Esophagus squamous epithelium (tissue), 5 donors: ENCODE results near the gene PPP1R18. TPM values are rescaled to one million over a fixed set of nuclear protein-coding genes. Genes with fewer than 3 reads are reported as not detected.

ENCODE experiments used
- DNase-seq: peaks from one replicate; lab custom pipeline; 2025; lab: John Stamatoyannopoulos, UW
- H3K27ac ChIP-seq, 4 donors: fragments of 200-600 bp; sonication (generic); one replicate each; pipeline ENCODE4 v1.5.1; 2016 to 2019; ENCODE audit warnings: mild to moderate bottlenecking in 1 of 4
- H3K27me3 ChIP-seq, 4 donors: fragments of 200-600 bp; sonication (generic); 1 replicate in 3 of 4; 2 replicates in 1 of 4; pipeline versions ENCODE4 v1.5.1 to v1.6.0; 2017 to 2021; ENCODE audit warnings: antibody characterized with exemption in 1 of 4
- H3K36me3 ChIP-seq, 3 donors: fragments of 200-600 bp; sonication (generic); one replicate each; pipeline ENCODE4 v1.5.1; 2016 to 2019
- H3K4me1 ChIP-seq, 3 donors: fragments of 200-600 bp; sonication (generic); one replicate each; pipeline ENCODE4 v1.5.1; 2017 to 2019
- H3K4me3 ChIP-seq, 4 donors: fragments of 200-600 bp; sonication (generic); 1 replicate in 3 of 4; 2 replicates in 1 of 4; pipeline ENCODE4 v1.5.1; 2016 to 2019; ENCODE audit warnings: mild to moderate bottlenecking in 2 of 4, moderate library complexity in 1 of 4
- H3K9me3 ChIP-seq, 3 donors: fragments of 200-600 bp; sonication (generic); one replicate each; pipeline ENCODE4 v1.5.1; 2016 to 2019
- CTCF ChIP-seq, 6 experiments: fragments of 450-650 bp in 4 of 6; fragments of 200-600 bp in 2 of 6; sonication (generic) in 2 of 6; IDR thresholded peaks; one replicate each; pipeline ENCODE4 v1.5.1; 2016 to 2019; ENCODE audit warnings: antibody characterized with exemption in 6 of 6, mild to moderate bottlenecking in 4 of 6, moderate library complexity in 4 of 6
- POLR2A ChIP-seq, 4 donors: fragments of 450-650 bp; IDR thresholded peaks; one replicate each; pipeline ENCODE4 v1.6.1; 2017; ENCODE audit warnings: antibody characterized with exemption in 4 of 4, mild to moderate bottlenecking in 4 of 4, moderate library complexity in 3 of 4
- WGBS, 2 donors: methylation state at CpG; one replicate each; pipeline ENCODE4 v1.1.5; 2018; 5-methylcytosine and 5-hydroxymethylcytosine counted together
- intact Hi-C: fragments of 100-400 bp; cut with DNase I; formaldehyde crosslinking; loops from one replicate; pipeline ENCODE4 v1.15.0; 2022
- total RNA-seq, 4 donors: library from RNA; depleted of rRNA; stranded (reverse); fragments of >200 nt; gene quantifications; one replicate each; pipeline ENCODE4 v1.1.0, GENCODE V29; 2016
- donor health status: DM: yes; HTN: yes; CAD: no.

Gene PPP1R18, protein sequence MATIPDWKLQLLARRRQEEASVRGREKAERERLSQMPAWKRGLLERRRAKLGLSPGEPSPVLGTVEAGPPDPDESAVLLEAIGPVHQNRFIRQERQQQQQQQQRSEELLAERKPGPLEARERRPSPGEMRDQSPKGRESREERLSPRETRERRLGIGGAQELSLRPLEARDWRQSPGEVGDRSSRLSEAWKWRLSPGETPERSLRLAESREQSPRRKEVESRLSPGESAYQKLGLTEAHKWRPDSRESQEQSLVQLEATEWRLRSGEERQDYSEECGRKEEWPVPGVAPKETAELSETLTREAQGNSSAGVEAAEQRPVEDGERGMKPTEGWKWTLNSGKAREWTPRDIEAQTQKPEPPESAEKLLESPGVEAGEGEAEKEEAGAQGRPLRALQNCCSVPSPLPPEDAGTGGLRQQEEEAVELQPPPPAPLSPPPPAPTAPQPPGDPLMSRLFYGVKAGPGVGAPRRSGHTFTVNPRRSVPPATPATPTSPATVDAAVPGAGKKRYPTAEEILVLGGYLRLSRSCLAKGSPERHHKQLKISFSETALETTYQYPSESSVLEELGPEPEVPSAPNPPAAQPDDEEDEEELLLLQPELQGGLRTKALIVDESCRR
- total RNA-seq: 10 to 100 TPM in 3 of 4 donors, 1 to 10 TPM in 1; 9.8 to 22.2 (median 17.4) TPM

GRCh38 chr6:30686009-30686907 lies at the start of gene PPP1R18:
Gene PPP1R18, minus strand, starts transcription at chr6:30686645. Its CDS starts 627 bp downstream, at chr6:30686018.
- TF ChIP-seq CTCF (IDR thresholded peaks at IDR 0.05) (no peak), POLR2A (IDR thresholded peaks at IDR 0.05) (peak in 2 of 4 donors; percentile 31 to 72)
- Histone ChIP-seq H3K27ac (peak within 1 kb of the TSS; percentile 96 to 99 (median 98)), H3K9me3 (no peaks in the 10 kb centered on the region), H3K4me3 (peak within 1 kb of the TSS; percentile 73 to 92 (median 82)), H3K36me3 (no peaks in the 10 kb centered on the region), H3K27me3 (no peaks in the 10 kb centered on the region), H3K4me1 (peaks cover 62 to 91% (median 63%) of the 10 kb centered on the region in 3 donors)
- peak; percentile 45 for DNase-seq
- 0 to 1% methylated on average over 11 to 23 of the region's 41 CpGs for WGBS, 2 donors
- intact Hi-C loops: loop anchor here (10.0 kb wide), 1 partner anchor 199 kb away; the partner anchor contains the start of gene DDR1

DNA sequence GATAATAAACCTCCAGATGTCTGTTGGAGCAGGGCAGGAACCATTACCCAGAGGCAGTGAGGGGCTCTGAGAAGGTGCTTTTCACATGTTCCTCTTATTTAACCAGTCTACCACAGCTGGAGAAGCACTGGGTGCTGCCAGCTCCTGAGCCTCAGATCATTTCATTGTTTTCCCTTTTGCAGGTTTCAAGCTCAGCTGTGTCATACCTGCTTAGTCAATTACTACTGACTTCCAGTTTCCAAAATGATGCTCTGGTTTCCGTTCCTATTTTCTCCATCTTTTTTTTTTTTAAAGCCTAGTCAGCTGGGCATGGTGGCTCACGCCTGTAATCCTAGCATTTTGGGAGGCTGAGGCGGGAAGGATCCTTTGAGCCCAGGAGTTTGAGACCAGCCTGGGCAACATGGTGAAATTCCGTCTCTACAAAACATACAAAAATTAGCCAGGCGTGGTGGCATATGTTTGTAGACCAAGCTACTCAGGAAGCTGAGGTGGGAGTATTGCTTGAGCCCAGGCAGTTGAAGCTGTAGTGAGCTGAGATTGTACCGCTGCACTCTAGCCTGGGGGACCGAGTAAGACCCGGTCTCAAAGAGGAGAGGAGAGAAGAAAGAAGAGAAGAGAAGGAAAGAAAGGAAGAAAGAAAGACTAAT lies 49.3 kb upstream of the PPP1R18 start:
- no peak overlapping the region for H3K27ac ChIP-seq
- no peak for DNase-seq
- no peaks in the 10 kb centered on the region for H3K9me3 ChIP-seq
- H3K36me3 ChIP-seq: peaks cover 8 to 98% (median 33%) of the 10 kb centered on the region in 3 donors
- H3K4me3 ChIP-seq: no peak overlapping the region
- no peaks in the 10 kb centered on the region for H3K27me3 ChIP-seq
- WGBS, 2 donors: 70 to 87% methylated on average over 7 of the region's 8 CpGs
- no peak for TF ChIP-seq POLR2A (IDR thresholded peaks at IDR 0.05)
- no peak for TF ChIP-seq CTCF (IDR thresholded peaks at IDR 0.05)
- intact Hi-C loops: no loop called here
- H3K4me1 ChIP-seq: peaks cover 4 to 64% (median 23%) of the 10 kb centered on the region in 3 donors

DNA sequence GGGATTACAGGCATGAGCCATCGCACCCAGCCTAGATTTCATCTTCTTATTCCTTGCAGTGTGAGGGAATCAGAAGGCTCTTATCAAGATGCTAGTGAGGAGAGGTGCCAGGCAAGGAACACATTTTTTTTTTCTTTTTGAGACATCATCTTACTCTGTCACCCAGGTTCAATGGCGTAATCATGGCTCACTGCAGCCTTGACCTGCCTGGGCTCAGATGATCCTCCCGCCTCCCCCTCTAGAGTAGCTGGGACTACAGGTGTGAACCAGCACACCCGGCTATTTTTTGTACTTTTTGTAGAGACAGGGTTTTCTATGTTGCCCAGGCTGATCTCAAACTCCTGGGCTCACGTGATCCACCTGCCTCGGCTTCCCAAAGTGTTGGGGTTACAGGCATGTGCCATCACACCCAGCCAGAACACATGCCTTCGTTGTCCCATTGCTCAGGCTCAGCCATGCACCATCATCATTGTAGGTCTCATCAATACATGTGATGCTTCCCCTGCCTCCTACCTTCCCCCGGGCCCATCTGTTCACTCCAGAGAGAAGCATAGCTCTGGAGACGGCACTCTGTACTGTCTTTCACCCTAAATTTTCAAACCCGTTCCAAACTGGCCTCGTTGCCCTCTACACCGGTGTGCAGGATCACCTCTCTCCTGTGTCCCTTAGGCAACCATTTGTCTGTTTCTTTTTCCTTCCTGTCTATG lies 45.9 kb upstream of the PPP1R18 start:
- Histone ChIP-seq H3K27me3 (no peaks in the 10 kb centered on the region), H3K4me3 (no peak overlapping the region), H3K36me3 (peaks cover 15 to 98% (median 39%) of the 10 kb centered on the region in 3 donors), H3K4me1 (peaks cover 0 to 46% (median 10%) of the 10 kb centered on the region in 3 donors), H3K27ac (no peak overlapping the region), H3K9me3 (no peaks in the 10 kb centered on the region)
- WGBS, 2 donors: 88 to 91% methylated on average over 11 to 12 of the region's 12 CpGs
- no peak for TF ChIP-seq CTCF (IDR thresholded peaks at IDR 0.05)
- TF ChIP-seq POLR2A (IDR thresholded peaks at IDR 0.05): no peak
- intact Hi-C loops: no loop called here
- DNase-seq: no peak

GRCh38 chr6:30730601-30731435 lies 44.4 kb upstream of the PPP1R18 start:
- peak overlapping the region; percentile 32 to 64 (median 54) for H3K27ac ChIP-seq
- no peak for DNase-seq
- H3K4me1 ChIP-seq: peaks cover 0 to 44% (median 5%) of the 10 kb centered on the region in 3 donors
- peaks cover 12 to 98% (median 41%) of the 10 kb centered on the region in 3 donors for H3K36me3 ChIP-seq
- 22 to 51% methylated on average over 9 to 13 of the region's 30 CpGs for WGBS, 2 donors
- intact Hi-C loops: no loop called here
- no peaks in the 10 kb centered on the region for H3K27me3 ChIP-seq
- H3K9me3 ChIP-seq: no peaks in the 10 kb centered on the region
- TF ChIP-seq POLR2A (IDR thresholded peaks at IDR 0.05) (no peak), CTCF (IDR thresholded peaks at IDR 0.05) (peak; percentile 48 to 93 (median 85))
- peak overlapping the region in 2 of 4 donors; percentile 13 to 44 for H3K4me3 ChIP-seq
